ENCODE results near the gene ADGRL3. TPM values are rescaled to one million over a fixed set of nuclear protein-coding genes. Genes with fewer than 3 reads are reported as not detected.

The ADGRL3 gene
- total RNA-seq, 1 donor from 2014 or later: 93.6 TPM

GRCh38 chr4:62119195-62119594 lies 919.1 kb downstream of the ADGRL3 start:
- DNase-seq (ENCODE audit: low spot score): no peak
- H2AFZ ChIP-seq (replicated peaks): no peak overlapping the region
- no peaks in the 10 kb centered on the region for H3F3A ChIP-seq (ENCODE audit: low read depth)
- no peak overlapping the region for H3K9ac ChIP-seq
- TF ChIP-seq CTCF (IDR thresholded peaks at IDR 0.05): no peak
- no peaks in the 10 kb centered on the region for H3K27me3 ChIP-seq
- H3K4me1 ChIP-seq: no peaks in the 10 kb centered on the region
- Mint-ChIP-seq H3K4me3 (no peak overlapping the region), H3K4me1 (no peaks in the 10 kb centered on the region), H3K27ac (no peak overlapping the region), H3K9me3 (no peaks in the 10 kb centered on the region), H3K36me3 (no peaks in the 10 kb centered on the region), H3K27me3 (ENCODE audit: insufficient read depth, low read depth) (no peaks in the 10 kb centered on the region)
- no peaks in the 10 kb centered on the region for H4K20me1 ChIP-seq (ENCODE audit: low read depth)
- H3K36me3 ChIP-seq: no peaks in the 10 kb centered on the region
- H3K4me3 ChIP-seq: no peak overlapping the region
- no peaks in the 10 kb centered on the region for H3K9me3 ChIP-seq (ENCODE audit: low read depth)
- no peak overlapping the region for H3K4me2 ChIP-seq
- H3K27ac ChIP-seq: no peak overlapping the region
- H3K79me2 ChIP-seq (ENCODE audit: low read depth): no peaks in the 10 kb centered on the region

GRCh38 chr4:62126064-62126732 lies 926.1 kb downstream of the ADGRL3 start:
- no peak for DNase-seq (ENCODE audit: low spot score)
- Histone ChIP-seq H3K27ac (no peak overlapping the region), H4K20me1 (ENCODE audit: low read depth) (no peaks in the 10 kb centered on the region), H3K4me3 (no peak overlapping the region), H3K27me3 (no peaks in the 10 kb centered on the region), H2AFZ (replicated peaks) (no peak overlapping the region), H3F3A (ENCODE audit: low read depth) (no peaks in the 10 kb centered on the region), H3K36me3 (no peaks in the 10 kb centered on the region), H3K79me2 (ENCODE audit: low read depth) (no peaks in the 10 kb centered on the region), H3K9ac (no peak overlapping the region), H3K4me2 (no peak overlapping the region), H3K9me3 (ENCODE audit: low read depth) (no peaks in the 10 kb centered on the region), H3K4me1 (no peaks in the 10 kb centered on the region)
- peaks cover 5% of the 10 kb centered on the region for H3K9me3 Mint-ChIP-seq
- H3K4me3 Mint-ChIP-seq: no peak overlapping the region
- TF ChIP-seq CTCF (IDR thresholded peaks at IDR 0.05) (no peak), EZH2 (IDR thresholded peaks at IDR 0.05) (no peak), EZH2phosphoT487 (IDR thresholded peaks at IDR 0.05) (no peak)
- peaks cover 9% of the 10 kb centered on the region for H3K4me1 Mint-ChIP-seq
- H3K36me3 Mint-ChIP-seq: no peaks in the 10 kb centered on the region
- H3K27me3 Mint-ChIP-seq (ENCODE audit: insufficient read depth, low read depth): peaks cover 2% of the 10 kb centered on the region
- no peak overlapping the region for H3K27ac Mint-ChIP-seq

Small RNAs within 50 kb of the gene (small RNA-seq; reads per million reads assigned to genes)
- not detected for gene RF00019

All from neural progenitor cell (in vitro differentiated cells).